ENCODE measurements around the gene ITGA6. TPM values are rescaled to one million over a fixed set of nuclear protein-coding genes. Genes with fewer than 3 reads are reported as not detected.

ITGA6 gene
- polyA plus RNA-seq, 1 experiment: 14.8 TPM

DNA sequence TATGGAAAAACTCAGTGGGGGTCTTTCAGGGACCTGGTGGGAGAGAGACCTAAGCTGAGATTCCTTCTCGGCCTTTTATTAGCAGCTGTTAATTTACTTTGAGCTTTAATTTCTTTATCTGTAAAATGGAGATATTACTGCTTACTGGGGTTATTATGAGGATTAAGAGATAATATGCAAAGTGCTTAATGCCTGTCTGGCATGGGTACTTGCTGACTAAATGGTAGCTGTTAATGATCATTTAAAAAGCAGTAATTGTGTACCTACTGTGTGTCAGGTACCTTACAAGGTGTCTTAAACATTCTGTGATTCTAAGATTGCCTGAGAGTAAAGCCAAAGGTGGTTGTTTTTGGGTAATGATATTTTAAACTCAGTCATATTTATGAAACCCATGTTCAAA is 2.6 kb downstream of the ITGA6 start:
- H3K27ac ChIP-seq (ENCODE audit: low read depth, low read length): no peak overlapping the region
- no peak for DNase-seq (ENCODE audit: low read depth, low spot score)
- TF ChIP-seq, protein P1, sequence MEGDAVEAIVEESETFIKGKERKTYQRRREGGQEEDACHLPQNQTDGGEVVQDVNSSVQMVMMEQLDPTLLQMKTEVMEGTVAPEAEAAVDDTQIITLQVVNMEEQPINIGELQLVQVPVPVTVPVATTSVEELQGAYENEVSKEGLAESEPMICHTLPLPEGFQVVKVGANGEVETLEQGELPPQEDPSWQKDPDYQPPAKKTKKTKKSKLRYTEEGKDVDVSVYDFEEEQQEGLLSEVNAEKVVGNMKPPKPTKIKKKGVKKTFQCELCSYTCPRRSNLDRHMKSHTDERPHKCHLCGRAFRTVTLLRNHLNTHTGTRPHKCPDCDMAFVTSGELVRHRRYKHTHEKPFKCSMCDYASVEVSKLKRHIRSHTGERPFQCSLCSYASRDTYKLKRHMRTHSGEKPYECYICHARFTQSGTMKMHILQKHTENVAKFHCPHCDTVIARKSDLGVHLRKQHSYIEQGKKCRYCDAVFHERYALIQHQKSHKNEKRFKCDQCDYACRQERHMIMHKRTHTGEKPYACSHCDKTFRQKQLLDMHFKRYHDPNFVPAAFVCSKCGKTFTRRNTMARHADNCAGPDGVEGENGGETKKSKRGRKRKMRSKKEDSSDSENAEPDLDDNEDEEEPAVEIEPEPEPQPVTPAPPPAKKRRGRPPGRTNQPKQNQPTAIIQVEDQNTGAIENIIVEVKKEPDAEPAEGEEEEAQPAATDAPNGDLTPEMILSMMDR (IDR thresholded peaks at IDR 0.05; ENCODE audit: low read depth, low read length): no peak
- H3K27me3 ChIP-seq (ENCODE audit: control insufficient read depth, insufficient read depth, low read length): no peaks in the 10 kb centered on the region
- no peaks in the 10 kb centered on the region; the same call in 1 of the 2 replicates for H3K9me3 ChIP-seq (ENCODE audit: control insufficient read depth, insufficient read depth, low read length)
- no peak overlapping the region for H3K4me3 ChIP-seq (ENCODE audit: low read depth, low read length)
- POLR2A ChIA-PET: no interaction called here
- CTCF ChIA-PET: interaction anchor here (1.0 to 4.7 kb wide), 10 partner anchors 8 to 303 kb away, joined by 3 to 39 read pairs (median 4); no protein-coding TSS in a partner anchor

- no peak for DNase-seq (ENCODE audit: low read depth, low spot score)
- POLR2A ChIA-PET: no interaction called here
Measured at GRCh38 chr2:172430678-172431077, 3.3 kb downstream of the ITGA6 start.

DNA sequence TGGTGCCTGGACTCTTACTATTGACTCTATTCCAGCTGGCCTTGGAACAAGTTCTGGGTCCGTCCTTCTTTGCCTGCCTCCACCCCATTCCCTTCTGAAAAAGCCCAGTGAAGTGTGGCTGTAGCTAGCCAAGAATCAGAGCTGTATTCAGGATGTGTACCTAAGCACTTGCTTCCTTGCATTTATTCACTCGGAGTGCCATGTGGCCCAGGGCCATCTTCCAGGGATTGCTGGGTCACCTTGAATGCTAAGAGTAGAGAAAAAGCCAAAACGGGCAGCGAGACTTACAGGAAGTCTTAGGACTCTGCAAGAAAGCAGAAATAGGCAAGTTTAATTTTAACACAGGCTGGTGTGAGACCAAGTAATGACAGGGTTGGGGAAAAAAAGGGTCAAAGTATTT is 4.1 kb downstream of the ITGA6 start:
- Histone ChIP-seq H3K27ac (ENCODE audit: low read depth, low read length) (no peak overlapping the region), H3K27me3 (ENCODE audit: control insufficient read depth, insufficient read depth, low read length) (no peaks in the 10 kb centered on the region), H3K4me3 (ENCODE audit: low read depth, low read length) (no peak overlapping the region), H3K9me3 (ENCODE audit: control insufficient read depth, insufficient read depth, low read length) (no peaks in the 10 kb centered on the region; the same call in 1 of the 2 replicates)
- ChIA-PET CTCF (interaction anchor here (4.7 kb wide), 1 partner anchor 30 kb away, joined by 39 read pairs; no protein-coding TSS in a partner anchor), POLR2A (no interaction called here)
- TF ChIP-seq, protein P1 (IDR thresholded peaks at IDR 0.05; ENCODE audit: low read depth, low read length): no peak
- DNase-seq (ENCODE audit: low read depth, low spot score): no peak

More at GRCh38 chr2:172430678-172431077, 3.3 kb downstream of the ITGA6 start:
- Histone ChIP-seq H3K4me3 (ENCODE audit: low read depth, low read length) (no peak overlapping the region), H3K27ac (ENCODE audit: low read depth, low read length) (no peak overlapping the region), H3K9me3 (ENCODE audit: control insufficient read depth, insufficient read depth, low read length) (no peaks in the 10 kb centered on the region; the same call in 1 of the 2 replicates), H3K27me3 (ENCODE audit: control insufficient read depth, insufficient read depth, low read length) (no peaks in the 10 kb centered on the region)
- TF ChIP-seq, protein P1 (IDR thresholded peaks at IDR 0.05; ENCODE audit: low read depth, low read length): no peak
- CTCF ChIA-PET: interaction anchor here (1.2 to 4.7 kb wide), 4 partner anchors 8 to 260 kb away, joined by 3 to 39 read pairs (median 6); no protein-coding TSS in a partner anchor

DNA sequence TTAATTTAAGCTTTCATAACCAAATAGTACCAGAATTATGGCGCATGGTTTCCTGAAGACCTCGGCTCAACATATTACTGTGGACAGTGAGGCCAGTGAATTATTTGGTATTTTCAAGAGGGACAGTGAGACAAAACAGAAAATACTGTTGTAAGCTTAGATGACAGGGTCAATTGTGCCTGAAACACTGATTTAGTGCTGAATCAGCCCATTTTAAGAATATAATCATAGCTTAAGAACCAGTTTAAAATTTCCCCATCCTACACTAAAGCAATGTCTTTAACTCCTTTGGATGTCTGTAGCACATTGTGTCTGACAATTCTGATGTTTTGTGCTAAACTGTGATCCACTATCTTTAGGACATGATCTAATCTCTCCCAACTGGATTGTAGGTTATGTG is 4.6 kb downstream of the ITGA6 start:
- DNase-seq (ENCODE audit: low read depth, low spot score): no peak
- Histone ChIP-seq H3K27me3 (ENCODE audit: control insufficient read depth, insufficient read depth, low read length) (no peaks in the 10 kb centered on the region), H3K27ac (ENCODE audit: low read depth, low read length) (no peak overlapping the region), H3K4me3 (ENCODE audit: low read depth, low read length) (no peak overlapping the region), H3K9me3 (ENCODE audit: control insufficient read depth, insufficient read depth, low read length) (no peaks in the 10 kb centered on the region; the same call in 1 of the 2 replicates)
- POLR2A ChIA-PET: no interaction called here
- CTCF ChIA-PET: interaction anchor here (4.7 kb wide), 1 partner anchor 29 kb away, joined by 39 read pairs; no protein-coding TSS in a partner anchor
- TF ChIP-seq, protein P1 (IDR thresholded peaks at IDR 0.05; ENCODE audit: low read depth, low read length): no peak

DNA sequence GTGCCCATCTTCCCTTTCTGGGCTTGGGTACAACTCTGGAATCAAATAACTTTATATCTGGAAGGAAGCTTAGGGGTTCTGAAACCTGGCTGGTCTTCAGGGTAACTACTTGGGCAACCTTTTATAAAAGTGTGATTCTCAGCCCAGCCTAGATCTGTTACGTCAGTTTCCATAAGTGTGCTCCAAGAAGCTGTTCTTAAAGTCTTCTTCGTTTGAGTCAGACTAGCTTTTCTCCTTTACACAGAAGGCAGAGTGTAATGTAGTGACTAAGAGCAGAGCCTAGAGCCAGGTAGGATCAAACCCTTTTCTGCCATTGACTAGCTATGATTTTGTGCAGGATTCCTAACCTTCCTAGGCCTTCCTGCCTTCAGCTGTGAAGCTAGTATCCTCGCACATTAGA is 5.8 kb downstream of the ITGA6 start:
- no peak for DNase-seq (ENCODE audit: low read depth, low spot score)
- Histone ChIP-seq H3K27me3 (ENCODE audit: control insufficient read depth, insufficient read depth, low read length) (no peaks in the 10 kb centered on the region), H3K27ac (ENCODE audit: low read depth, low read length) (no peak overlapping the region), H3K9me3 (ENCODE audit: control insufficient read depth, insufficient read depth, low read length) (no peaks in the 10 kb centered on the region; the same call in 1 of the 2 replicates), H3K4me3 (ENCODE audit: low read depth, low read length) (no peak overlapping the region)
- POLR2A ChIA-PET: no interaction called here
- CTCF ChIA-PET: interaction anchor here (1.3 to 4.7 kb wide), 2 partner anchors 9 to 28 kb away, joined by 3 to 39 read pairs; no protein-coding TSS in a partner anchor
- TF ChIP-seq, protein P1 (IDR thresholded peaks at IDR 0.05; ENCODE audit: low read depth, low read length): no peak

All from AG04450 (cell line).